Stimulated activated CD8-positive, alpha-beta memory T cell treated with anti-CD3 and anti-CD28 coated beads, Interleukin-7, amount 100 ng/mL, for 4 hours (primary cell): Measurements from ENCODE around the gene CNP.

ENCODE experiments used
- DNase-seq, 2 donors: peaks; one replicate each; pipeline ENCODE4 v3.0.0-alpha.2; 2020; ENCODE audit warnings: low read depth in 2 of 2

CNP gene

GRCh38 chr17:41972571-41973407 lies 6.2 kb downstream of the CNP start:
- DNase-seq, result no peak

- DNase-seq, result no peak
These were observed 6.8 kb downstream of the CNP start for GRCh38 chr17:41973408-41973811.

GRCh38 chr17:41974031-41974430 lies 7.4 kb downstream of the CNP start:
- DNase-seq, result no peak

- DNase-seq, result no peak
These were observed 8.1 kb downstream of the CNP start for GRCh38 chr17:41974658-41975057.

- no peak for DNase-seq
These were observed 8.8 kb downstream of the CNP start for GRCh38 chr17:41975099-41976083.

GRCh38 chr17:41976142-41976768 lies 9.7 kb downstream of the CNP start:
- DNase-seq, result no peak

GRCh38 chr17:41977991-41978390 lies 11.4 kb downstream of the CNP start:
- DNase-seq, result no peak

DNA sequence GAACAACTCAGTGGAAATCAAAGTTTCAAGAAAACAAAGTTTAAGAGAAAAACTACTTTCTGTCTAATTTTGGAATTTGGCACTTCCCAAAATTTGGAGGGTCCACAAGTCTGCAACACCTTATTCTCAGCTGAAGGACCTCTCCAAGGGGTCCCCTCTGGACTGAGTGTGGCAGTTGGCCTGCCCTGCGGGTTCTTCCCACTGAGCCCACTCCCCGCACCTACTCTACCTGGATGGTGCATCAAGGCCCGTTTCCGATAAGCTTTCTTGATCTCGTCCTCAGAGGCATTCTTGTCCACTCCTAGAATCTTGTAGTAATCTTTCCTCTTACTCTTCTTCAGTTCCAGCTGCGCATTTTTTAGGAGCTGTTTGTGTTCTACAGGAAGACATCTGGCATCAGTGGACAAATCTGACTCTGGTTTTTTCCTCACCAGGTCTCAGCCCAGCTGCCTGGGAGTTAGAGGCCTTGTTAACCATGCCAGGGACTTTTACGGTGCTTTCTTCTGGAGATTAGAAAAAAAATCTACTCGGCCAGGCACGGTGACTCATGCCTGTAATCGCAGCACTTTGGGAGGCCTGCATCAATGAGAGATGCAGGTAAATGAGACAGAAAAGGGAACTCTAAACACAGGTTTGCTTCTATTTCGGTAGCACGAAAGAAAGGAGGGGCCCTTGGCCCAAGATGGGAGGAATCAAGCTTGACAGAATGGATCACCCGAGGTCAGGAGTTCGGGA lies 15.6 kb downstream of the CNP start:
- DNase-seq, result no peak

DNA sequence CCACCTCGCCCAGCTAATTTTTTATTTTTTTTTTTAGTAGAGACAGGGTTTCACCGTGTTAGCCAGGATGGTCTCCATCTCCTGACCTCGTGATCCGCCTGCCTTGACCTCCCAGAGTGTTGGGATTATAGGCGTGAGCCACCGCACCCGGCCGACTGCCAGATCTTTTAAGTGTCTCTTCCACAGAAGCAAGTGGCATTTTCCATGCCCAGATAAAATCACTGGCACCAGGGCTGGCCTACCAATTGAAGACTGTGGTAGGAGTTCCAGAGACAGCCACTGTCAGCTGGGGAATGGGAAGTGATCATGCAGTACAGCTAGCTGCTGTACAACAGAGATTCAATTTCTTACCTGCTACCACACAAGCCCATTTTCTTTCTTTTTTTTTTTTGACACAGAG lies 17.9 kb downstream of the CNP start:
- DNase-seq, result no peak

GRCh38 chr17:41985919-41986318 lies 19.3 kb downstream of the CNP start:
- DNase-seq, result no peak

DNA sequence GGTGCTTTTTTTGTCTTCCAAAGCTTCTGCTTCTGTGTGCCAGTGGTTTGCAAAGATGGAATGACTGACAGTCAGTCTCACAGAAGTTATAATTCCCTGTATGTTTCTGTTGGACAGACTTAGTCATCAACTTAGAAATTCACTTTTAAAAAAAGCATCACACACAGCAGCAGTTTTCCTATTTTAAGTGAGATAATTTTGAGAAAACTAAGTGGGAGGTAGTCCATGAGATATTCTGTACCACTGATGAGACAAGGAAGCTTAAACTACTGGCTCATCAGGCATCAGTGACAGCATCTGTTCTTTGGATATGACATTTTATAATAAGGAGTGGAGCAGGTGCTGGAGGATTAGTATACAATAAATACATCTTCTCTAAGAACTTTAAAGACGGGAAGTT lies 20.0 kb downstream of the CNP start:
- no peak for DNase-seq

GRCh38 chr17:41987642-41988041 lies 21.0 kb downstream of the CNP start:
- no peak for DNase-seq

- DNase-seq, result no peak
These were observed 21.8 kb downstream of the CNP start for GRCh38 chr17:41988418-41988817.

- no peak for DNase-seq
These were observed 23.3 kb downstream of the CNP start for GRCh38 chr17:41989702-41990419.

- no peak for DNase-seq
These were observed 26.0 kb downstream of the CNP start for GRCh38 chr17:41992576-41992975.

- DNase-seq, result no peak
These were observed 30.2 kb downstream of the CNP start for GRCh38 chr17:41996855-41997164.

- no peak for DNase-seq
These were observed 31.9 kb downstream of the CNP start for GRCh38 chr17:41998497-41998896.

DNA sequence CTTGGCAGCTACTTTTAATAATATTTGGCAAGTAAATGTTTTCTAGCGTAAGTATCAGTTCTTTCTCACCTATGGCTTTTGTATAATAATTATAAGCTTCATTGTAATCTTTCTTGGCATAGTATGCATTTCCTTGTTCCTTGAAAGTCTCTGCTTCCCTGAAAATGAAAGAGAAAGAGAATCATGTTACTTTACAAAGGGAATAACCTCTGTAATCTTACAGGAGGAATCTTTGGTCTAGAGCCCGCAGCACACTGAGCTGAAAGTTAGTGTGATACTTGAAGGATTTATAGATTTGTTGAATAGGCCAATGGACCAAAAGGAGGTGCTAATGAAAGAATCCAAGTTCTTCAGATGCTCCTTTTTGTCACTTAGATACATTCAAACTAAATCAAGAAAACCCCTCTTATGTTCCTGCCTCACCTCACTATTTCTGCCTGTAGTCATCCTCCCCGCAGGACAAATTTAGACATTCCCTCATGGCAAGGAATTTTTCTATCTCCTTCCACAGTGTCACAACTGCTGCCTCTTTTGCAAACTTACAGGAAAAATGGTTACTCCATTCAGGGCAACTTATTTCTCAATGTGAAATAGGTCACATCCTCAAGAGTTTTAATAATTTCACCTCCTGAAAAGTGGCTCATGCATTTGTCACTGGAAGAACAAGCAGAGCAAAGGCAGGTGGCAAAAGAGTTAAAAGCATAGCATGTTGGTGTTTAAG lies 34.0 kb downstream of the CNP start:
- DNase-seq, result no peak

DNA sequence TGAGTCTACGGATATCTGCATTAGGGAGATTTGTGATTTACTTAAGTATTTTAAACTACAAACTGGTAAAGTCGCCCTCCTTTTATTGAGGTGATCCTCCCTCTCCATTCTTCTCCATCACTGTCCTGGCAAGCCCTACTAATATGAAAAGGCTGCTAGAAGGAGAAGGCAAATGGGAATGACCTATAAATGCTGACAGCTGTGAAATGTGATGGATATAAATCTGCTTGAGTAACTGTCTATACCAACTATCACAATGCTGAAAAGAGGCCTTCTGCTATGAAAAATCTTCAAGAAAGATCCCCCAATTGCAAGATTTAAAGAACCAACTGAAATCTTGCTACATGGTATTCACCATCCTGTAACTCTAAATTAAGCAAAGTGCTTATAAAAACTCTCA lies 35.1 kb downstream of the CNP start:
- no peak for DNase-seq

DNA sequence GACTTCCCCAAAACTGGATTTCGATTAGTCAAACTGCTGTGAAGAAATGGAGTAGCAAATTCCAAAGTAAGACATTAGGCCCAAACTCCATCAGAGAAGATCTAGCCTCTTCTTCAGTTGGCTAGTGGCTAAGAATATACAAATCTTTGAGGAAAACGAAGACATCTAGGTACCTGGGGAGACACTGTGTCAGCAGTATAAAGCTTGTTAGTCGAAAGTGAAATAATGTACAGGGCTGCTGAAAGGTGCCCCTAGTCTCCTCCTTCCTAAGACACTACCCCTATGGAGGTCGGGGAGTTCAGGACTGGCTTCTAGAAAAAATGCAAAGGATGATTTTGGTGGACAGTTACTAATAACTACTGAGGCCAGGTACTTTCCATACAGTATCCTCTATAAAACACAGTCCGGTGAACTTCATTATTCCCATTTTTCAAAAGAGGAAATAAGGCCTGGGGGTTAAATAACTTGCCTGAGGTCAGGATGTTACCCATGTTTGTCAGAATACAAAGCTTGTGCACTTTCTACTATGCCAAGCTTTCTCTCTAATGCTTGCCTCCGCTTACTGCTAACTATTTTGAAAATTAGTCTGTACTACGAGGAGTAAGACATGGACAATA lies 35.7 kb downstream of the CNP start:
- no peak for DNase-seq
